ACC112 (cell line): ENCODE results near the gene AATF.

Experiments
- H2AFZ ChIP-seq: fragments of 200-600 bp; sonication (generic); one replicate; pipeline ENCODE4 v1.6.0; 2017; ENCODE audit warnings: antibody characterized with exemption, low read length; ENCODE audit not compliant: unreplicated experiment
- H3K27ac ChIP-seq: fragments of 200-600 bp; sonication (generic); 2 replicates; pipeline ENCODE4 v1.5.1; 2014; ENCODE audit warnings: low read depth, mild to moderate bottlenecking, antibody characterized with exemption, low read length, moderate library complexity
- H3K27me3 ChIP-seq: fragments of 200-600 bp; sonication (generic); 2 replicates; pipeline ENCODE4 v1.6.1; 2014; ENCODE audit warnings: mild to moderate bottlenecking, antibody characterized with exemption, low read length, moderate library complexity, mixed read lengths; ENCODE audit not compliant: insufficient read depth
- H3K36me3 ChIP-seq: fragments of 200-600 bp; sonication (generic); 2 replicates; pipeline ENCODE4 v1.6.1; 2016; ENCODE audit warnings: mild to moderate bottlenecking, antibody characterized with exemption, low read length, moderate library complexity, mixed read lengths; ENCODE audit not compliant: insufficient read depth
- H3K4me1 ChIP-seq: fragments of 200-600 bp; sonication (generic); one replicate; pipeline ENCODE4 v1.6.1; 2016; ENCODE audit warnings: low read length, mixed read lengths; ENCODE audit not compliant: insufficient read depth, unreplicated experiment, control insufficient read depth
- H3K4me3 ChIP-seq: fragments of 200-600 bp; sonication (generic); 2 replicates; pipeline ENCODE4 v1.5.1; 2014; ENCODE audit warnings: mild to moderate bottlenecking, low read depth, low read length
- H3K79me2 ChIP-seq: fragments of 200-600 bp; sonication (generic); one replicate; pipeline ENCODE4 v1.6.0; 2016; ENCODE audit warnings: low read length; ENCODE audit not compliant: control insufficient read depth, unreplicated experiment, insufficient read depth

The AATF gene

GRCh38 chr17:36948717-36949460 is at the start of gene AATF:
Gene AATF, plus strand, starts transcription at chr17:36948954. Its CDS starts 172 bp downstream, at chr17:36949126.
- peaks cover 20% of the 10 kb centered on the region for H3K79me2 ChIP-seq
- peaks cover 9% of the 10 kb centered on the region for H3K4me1 ChIP-seq
- H3K36me3 ChIP-seq: no peaks in the 10 kb centered on the region
- peaks cover 41% of the 10 kb centered on the region for H3K27me3 ChIP-seq
- H3K27ac ChIP-seq: peak within 1 kb of the TSS; percentile 83
- H2AFZ ChIP-seq: peak within 1 kb of the TSS; percentile 97
- peak within 1 kb of the TSS; percentile 84 for H3K4me3 ChIP-seq

- no peaks in the 10 kb centered on the region for H3K79me2 ChIP-seq
- no peaks in the 10 kb centered on the region for H3K4me1 ChIP-seq
- H3K27me3 ChIP-seq: peaks cover 50% of the 10 kb centered on the region
- H2AFZ ChIP-seq: no peak overlapping the region
- no peaks in the 10 kb centered on the region for H3K36me3 ChIP-seq
- no peak overlapping the region for H3K4me3 ChIP-seq
- no peak overlapping the region for H3K27ac ChIP-seq
Observed at GRCh38 chr17:36899250-36900159, 49.2 kb upstream of the AATF start.

- no peak overlapping the region for H2AFZ ChIP-seq
- peaks cover 50% of the 10 kb centered on the region for H3K27me3 ChIP-seq
- no peaks in the 10 kb centered on the region for H3K79me2 ChIP-seq
- no peak overlapping the region for H3K4me3 ChIP-seq
- H3K4me1 ChIP-seq: no peaks in the 10 kb centered on the region
- H3K36me3 ChIP-seq: no peaks in the 10 kb centered on the region
- no peak overlapping the region for H3K27ac ChIP-seq
Observed at GRCh38 chr17:36900160-36900512, 48.6 kb upstream of the AATF start.

- Histone ChIP-seq H3K4me3 (no peak overlapping the region), H3K4me1 (no peaks in the 10 kb centered on the region), H3K27me3 (peaks cover 45% of the 10 kb centered on the region), H2AFZ (no peak overlapping the region), H3K27ac (no peak overlapping the region), H3K79me2 (no peaks in the 10 kb centered on the region), H3K36me3 (no peaks in the 10 kb centered on the region)
Observed at GRCh38 chr17:36901506-36901905, 47.2 kb upstream of the AATF start.

GRCh38 chr17:36907407-36907806 is 41.3 kb upstream of the AATF start:
- H3K79me2 ChIP-seq: no peaks in the 10 kb centered on the region

GRCh38 chr17:36910513-36910912 is 38.2 kb upstream of the AATF start:
- no peaks in the 10 kb centered on the region for H3K36me3 ChIP-seq
- no peak overlapping the region for H3K27ac ChIP-seq
- peaks cover 69% of the 10 kb centered on the region for H3K27me3 ChIP-seq
- H3K79me2 ChIP-seq: no peaks in the 10 kb centered on the region
- no peaks in the 10 kb centered on the region for H3K4me1 ChIP-seq
- H3K4me3 ChIP-seq: no peak overlapping the region
- no peak overlapping the region for H2AFZ ChIP-seq

More at GRCh38 chr17:36907407-36907806, 41.3 kb upstream of the AATF start:
- Histone ChIP-seq H3K27me3 (peaks cover 77% of the 10 kb centered on the region), H3K4me3 (no peak overlapping the region), H2AFZ (no peak overlapping the region), H3K4me1 (no peaks in the 10 kb centered on the region), H3K27ac (no peak overlapping the region), H3K36me3 (no peaks in the 10 kb centered on the region)

- Histone ChIP-seq H2AFZ (no peak overlapping the region), H3K27ac (no peak overlapping the region), H3K4me3 (no peak overlapping the region), H3K4me1 (no peaks in the 10 kb centered on the region), H3K27me3 (peaks cover 67% of the 10 kb centered on the region), H3K36me3 (no peaks in the 10 kb centered on the region), H3K79me2 (no peaks in the 10 kb centered on the region)
Observed at GRCh38 chr17:36911001-36911400, 37.8 kb upstream of the AATF start.

- no peaks in the 10 kb centered on the region for H3K79me2 ChIP-seq
- H2AFZ ChIP-seq: no peak overlapping the region
- no peak overlapping the region for H3K4me3 ChIP-seq
- H3K27ac ChIP-seq: no peak overlapping the region
- peaks cover 48% of the 10 kb centered on the region for H3K27me3 ChIP-seq
- no peaks in the 10 kb centered on the region for H3K36me3 ChIP-seq
- no peaks in the 10 kb centered on the region for H3K4me1 ChIP-seq
Observed at GRCh38 chr17:36913132-36913531, 35.6 kb upstream of the AATF start.

GRCh38 chr17:36918211-36918691 is 30.5 kb upstream of the AATF start:
- no peaks in the 10 kb centered on the region for H3K36me3 ChIP-seq
- no peak overlapping the region for H3K27ac ChIP-seq
- H2AFZ ChIP-seq: no peak overlapping the region
- no peaks in the 10 kb centered on the region for H3K79me2 ChIP-seq
- H3K4me3 ChIP-seq: no peak overlapping the region
- H3K4me1 ChIP-seq: peaks cover 4% of the 10 kb centered on the region
- 0 out of 2 replicates have a peak, but pooled peaks cover 4% of the 10 kb centered on the region for H3K27me3 ChIP-seq

- Histone ChIP-seq H3K27ac (no peak overlapping the region), H3K36me3 (no peaks in the 10 kb centered on the region), H3K4me3 (no peak overlapping the region), H2AFZ (no peak overlapping the region), H3K27me3 (no peaks in the 10 kb centered on the region), H3K79me2 (no peaks in the 10 kb centered on the region), H3K4me1 (peaks cover 4% of the 10 kb centered on the region)
Observed at GRCh38 chr17:36919407-36919968, 29.3 kb upstream of the AATF start.
